Gastroesophageal sphincter (tissue), 4 donors: ENCODE data around the gene ITGBL1. TPM values are rescaled to one million over a fixed set of nuclear protein-coding genes. Genes with fewer than 3 reads are reported as not detected.

Experiments used
- ATAC-seq: fragments of 150-250 bp; one replicate; pipeline ENCODE4 v1.9.1; 2016; ENCODE audit warnings: mild to moderate bottlenecking, moderate library complexity
- H3K27ac ChIP-seq, 4 donors: fragments of 200-600 bp; sonication (generic) in 3 of 4; 1 replicate in 3 of 4; 2 replicates in 1 of 4; pipeline ENCODE4 v1.5.1; 2016 to 2019
- H3K27me3 ChIP-seq: fragments of 200-600 bp; sonication (generic); one replicate; pipeline ENCODE4 v1.5.1; 2019
- H3K36me3 ChIP-seq, 2 donors: fragments of 200-600 bp; sonication (generic); one replicate each; pipeline ENCODE4 v1.5.1; 2019; ENCODE audit warnings: control low read depth in 1 of 2
- H3K4me1 ChIP-seq, 3 donors: fragments of 200-600 bp; sonication (generic); 1 replicate in 2 of 3; 2 replicates in 1 of 3; pipeline ENCODE4 v1.5.1; 2016 to 2019; ENCODE audit warnings: control low read depth in 2 of 3
- H3K4me3 ChIP-seq, 2 donors: fragments of 200-600 bp; sonication (generic); one replicate each; pipeline ENCODE4 v1.5.1; 2019; ENCODE audit warnings: mild to moderate bottlenecking in 1 of 2, moderate library complexity in 1 of 2
- H3K9me3 ChIP-seq, 3 donors: fragments of 200-600 bp; sonication (generic); one replicate each; pipeline ENCODE4 v1.5.1; 2017 to 2019; ENCODE audit warnings: control low read depth in 2 of 3
- EP300 ChIP-seq: sonication (generic); formaldehyde crosslinking; IDR thresholded peaks from one replicate; pipeline ENCODE4 v1.6.1; 2017; ENCODE audit warnings: antibody characterized with exemption, mild to moderate bottlenecking
- POLR2A ChIP-seq, 2 donors: fragments of 450-650 bp; IDR thresholded peaks; one replicate each; pipeline ENCODE4 v1.6.1; 2017; ENCODE audit warnings: antibody characterized with exemption in 2 of 2, mild to moderate bottlenecking in 2 of 2, moderate library complexity in 1 of 2
- POLR2AphosphoS5 ChIP-seq: sonication (generic); formaldehyde crosslinking; IDR thresholded peaks from one replicate; pipeline ENCODE4 v1.6.1; 2017; ENCODE audit warnings: antibody characterized with exemption
- WGBS, 2 donors: methylation state at CpG; one replicate each; pipeline ENCODE4 v1.1.5; 2018; ENCODE audit warnings: low coverage in 1 of 2; 5-methylcytosine and 5-hydroxymethylcytosine counted together
- total RNA-seq, 4 donors: library from RNA; depleted of rRNA; stranded (reverse); fragments of >200 nt; gene quantifications; one replicate each; pipeline ENCODE4 v1.1.0, GENCODE V29; 2016
- TF ChIP-seq, protein P1 (sequence below), 4 experiments: fragments of 200-600 bp in 2 of 4; fragments of 450-650 bp in 2 of 4; sonication (generic) in 1 of 4; IDR thresholded peaks; one replicate each; pipeline ENCODE4 v1.5.1; 2017 to 2019; ENCODE audit warnings: antibody characterized with exemption in 4 of 4, mild to moderate bottlenecking in 2 of 4, moderate library complexity in 2 of 4

Gene ITGBL1
- total RNA-seq, 4 donors from 2014 or later, result 8.6 to 28.0 (median 12.8) TPM

DNA sequence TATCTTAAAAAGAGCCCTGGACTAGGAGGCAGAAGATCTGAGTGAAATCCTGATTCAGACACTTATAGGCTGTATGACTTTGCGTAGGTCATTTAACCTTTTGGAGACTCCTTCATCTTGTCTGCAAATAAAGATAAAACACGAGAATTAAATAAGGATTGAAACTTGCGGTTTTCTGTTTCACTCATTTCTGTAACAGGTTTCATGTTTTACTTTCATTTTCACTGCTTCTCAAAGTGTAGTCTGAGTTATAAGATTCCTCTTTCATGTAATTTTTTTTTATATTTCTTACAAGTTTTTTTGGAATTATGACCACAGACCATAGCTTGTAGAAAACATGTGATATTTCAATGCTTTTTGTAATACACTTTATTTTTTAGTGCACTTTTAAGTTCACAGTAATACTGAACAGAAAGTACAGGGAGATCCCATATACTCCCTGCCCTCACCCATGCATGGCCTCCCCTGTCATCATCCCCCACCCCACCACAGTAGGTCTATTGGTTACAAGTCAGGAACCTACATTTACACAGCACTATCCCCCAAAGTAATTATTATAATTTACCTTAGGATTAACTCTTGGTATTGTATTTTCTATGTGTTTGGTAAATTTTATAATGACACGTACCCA lies 174.6 kb downstream of the ITGBL1 start:
- Histone ChIP-seq H3K4me1 (peaks cover 0 to 5% (median 0%) of the 10 kb centered on the region in 3 donors), H3K4me3 (peak overlapping the region in 1 of 2 donors; percentile 25), H3K27ac (peak overlapping the region in 1 of 4 donors; percentile 8), H3K9me3 (no peaks in the 10 kb centered on the region), H3K27me3 (no peaks in the 10 kb centered on the region), H3K36me3 (no peaks in the 10 kb centered on the region)
- ATAC-seq, result peak; percentile 51
- WGBS, 2 donors, result 39 to 79% methylated on average over 4 of the region's 4 CpGs
- TF ChIP-seq, protein P1, sequence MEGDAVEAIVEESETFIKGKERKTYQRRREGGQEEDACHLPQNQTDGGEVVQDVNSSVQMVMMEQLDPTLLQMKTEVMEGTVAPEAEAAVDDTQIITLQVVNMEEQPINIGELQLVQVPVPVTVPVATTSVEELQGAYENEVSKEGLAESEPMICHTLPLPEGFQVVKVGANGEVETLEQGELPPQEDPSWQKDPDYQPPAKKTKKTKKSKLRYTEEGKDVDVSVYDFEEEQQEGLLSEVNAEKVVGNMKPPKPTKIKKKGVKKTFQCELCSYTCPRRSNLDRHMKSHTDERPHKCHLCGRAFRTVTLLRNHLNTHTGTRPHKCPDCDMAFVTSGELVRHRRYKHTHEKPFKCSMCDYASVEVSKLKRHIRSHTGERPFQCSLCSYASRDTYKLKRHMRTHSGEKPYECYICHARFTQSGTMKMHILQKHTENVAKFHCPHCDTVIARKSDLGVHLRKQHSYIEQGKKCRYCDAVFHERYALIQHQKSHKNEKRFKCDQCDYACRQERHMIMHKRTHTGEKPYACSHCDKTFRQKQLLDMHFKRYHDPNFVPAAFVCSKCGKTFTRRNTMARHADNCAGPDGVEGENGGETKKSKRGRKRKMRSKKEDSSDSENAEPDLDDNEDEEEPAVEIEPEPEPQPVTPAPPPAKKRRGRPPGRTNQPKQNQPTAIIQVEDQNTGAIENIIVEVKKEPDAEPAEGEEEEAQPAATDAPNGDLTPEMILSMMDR (IDR thresholded peaks at IDR 0.05), result no peak
- TF ChIP-seq POLR2AphosphoS5, result no peak
- no peak for TF ChIP-seq EP300

DNA sequence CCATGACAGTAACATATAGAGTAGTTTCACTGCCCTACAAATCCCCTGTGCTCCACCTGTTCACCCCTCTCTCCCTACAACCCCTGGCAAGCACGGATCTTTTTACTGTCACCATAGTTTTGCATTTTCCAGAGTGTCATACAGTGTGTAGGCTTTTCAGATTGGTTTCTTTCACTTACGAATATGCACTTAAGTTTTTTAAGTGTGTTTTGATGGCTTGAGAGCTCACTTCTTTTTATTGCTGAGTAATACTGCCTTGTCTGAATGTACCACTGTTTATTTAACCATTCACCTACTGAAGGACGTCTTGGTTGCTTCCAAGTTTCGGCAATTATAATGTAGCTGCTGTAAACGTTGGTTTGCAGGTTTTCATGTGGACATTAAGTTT lies 175.1 kb downstream of the ITGBL1 start:
- 22 to 57% methylated on average over 5 of the region's 5 CpGs for WGBS, 2 donors
- H3K27ac ChIP-seq, result no peak overlapping the region

DNA sequence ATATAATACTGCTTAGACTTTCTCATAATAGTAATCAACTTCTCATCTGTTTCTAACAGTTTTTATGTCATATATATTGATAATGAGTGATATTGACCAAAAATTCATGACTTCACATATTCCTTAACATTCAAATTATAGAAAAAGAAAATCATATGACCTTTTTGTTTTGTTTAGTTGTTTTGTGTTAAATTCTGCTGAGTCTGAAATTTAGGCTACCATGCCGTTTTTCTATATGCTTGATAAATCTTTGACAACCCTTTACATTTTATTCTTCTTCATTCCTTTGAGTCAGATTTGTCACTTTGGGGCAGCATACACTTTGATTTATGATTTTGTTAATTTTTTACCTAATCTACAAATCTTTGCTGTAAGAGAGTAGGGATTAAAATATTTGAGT lies 176.4 kb downstream of the ITGBL1 start:
- no peak for TF ChIP-seq POLR2AphosphoS5
- TF ChIP-seq POLR2A (IDR thresholded peaks at IDR 0.05), result no peak
- TF ChIP-seq, protein P1 (IDR thresholded peaks at IDR 0.05), result no peak
- no peak for TF ChIP-seq EP300
- no peak overlapping the region for H3K27ac ChIP-seq
- no peaks in the 10 kb centered on the region for H3K9me3 ChIP-seq
- H3K36me3 ChIP-seq, result no peaks in the 10 kb centered on the region
- ATAC-seq, result no peak
- no peaks in the 10 kb centered on the region for H3K27me3 ChIP-seq
- 82 to 92% methylated on average over 1 of the region's 1 CpG for WGBS, 2 donors
- H3K4me3 ChIP-seq, result no peak overlapping the region
- peaks cover 0 to under 1% (median 0%) of the 10 kb centered on the region in 3 donors for H3K4me1 ChIP-seq

More for the DNA sequence above, 175.1 kb downstream of the ITGBL1 start:
- Histone ChIP-seq H3K9me3 (no peaks in the 10 kb centered on the region), H3K4me3 (peak overlapping the region in 1 of 2 donors; percentile 25), H3K36me3 (no peaks in the 10 kb centered on the region), H3K27me3 (no peaks in the 10 kb centered on the region), H3K4me1 (peaks cover 0 to 5% (median 0%) of the 10 kb centered on the region in 3 donors)
- no peak for ATAC-seq
- no peak for TF ChIP-seq POLR2A (IDR thresholded peaks at IDR 0.05)

DNA sequence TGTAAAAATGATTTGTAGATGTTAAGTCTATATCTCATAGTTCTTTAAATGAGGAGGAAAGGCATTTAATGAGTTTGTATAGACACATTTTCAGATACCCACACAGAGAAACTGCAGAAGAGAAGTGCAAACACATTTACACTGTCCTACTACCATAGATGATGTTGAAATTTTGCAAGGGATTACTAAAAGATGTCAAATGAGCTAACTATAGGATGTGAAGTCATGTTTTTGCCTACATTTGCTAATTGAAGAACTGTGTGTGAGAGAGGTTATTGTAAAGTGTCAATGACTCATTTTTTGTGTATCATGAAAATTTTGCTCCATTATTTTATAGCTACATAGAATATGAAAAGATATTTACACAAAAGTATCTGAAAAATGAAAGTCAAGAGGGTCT lies 178.9 kb downstream of the ITGBL1 start:
- Histone ChIP-seq H3K36me3 (no peaks in the 10 kb centered on the region), H3K4me3 (no peak overlapping the region), H3K9me3 (no peaks in the 10 kb centered on the region), H3K27me3 (no peaks in the 10 kb centered on the region), H3K27ac (no peak overlapping the region), H3K4me1 (no peaks in the 10 kb centered on the region)
- TF ChIP-seq POLR2A (IDR thresholded peaks at IDR 0.05) (no peak), POLR2AphosphoS5 (no peak), EP300 (no peak)
- TF ChIP-seq, protein P1 (IDR thresholded peaks at IDR 0.05), result no peak
- no peak for ATAC-seq

DNA sequence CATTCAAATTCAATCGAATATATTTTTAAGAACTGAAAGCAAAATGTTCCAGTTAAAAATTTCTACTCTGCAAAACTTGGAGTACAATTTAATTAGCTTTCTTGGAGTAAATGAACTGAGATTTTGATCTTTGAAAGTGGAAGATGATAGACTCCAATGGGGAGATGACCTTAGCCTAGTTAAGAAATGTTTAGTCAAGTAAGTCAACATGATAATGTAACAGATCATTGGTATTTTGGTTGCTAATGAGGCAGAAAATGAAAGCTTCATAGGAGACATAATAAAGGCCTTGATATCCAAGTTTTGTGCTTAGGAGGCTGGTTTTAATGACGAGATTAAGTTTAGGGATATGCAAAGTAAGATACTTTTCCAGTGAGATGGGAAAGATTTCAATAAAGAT lies 181.7 kb downstream of the ITGBL1 start:
- H3K4me3 ChIP-seq, result no peak overlapping the region
- H3K27ac ChIP-seq, result no peak overlapping the region
- TF ChIP-seq, protein P1 (IDR thresholded peaks at IDR 0.05), result no peak
- no peak for TF ChIP-seq POLR2A (IDR thresholded peaks at IDR 0.05)
- no peak for TF ChIP-seq POLR2AphosphoS5
- TF ChIP-seq EP300, result no peak
- no peaks in the 10 kb centered on the region for H3K9me3 ChIP-seq
- 68 to 72% methylated on average over 2 of the region's 2 CpGs for WGBS, 2 donors
- no peaks in the 10 kb centered on the region for H3K27me3 ChIP-seq
- no peaks in the 10 kb centered on the region for H3K36me3 ChIP-seq
- H3K4me1 ChIP-seq, result no peaks in the 10 kb centered on the region
- no peak for ATAC-seq
